ENCODE results near the gene AP2A2. TPM values are rescaled to one million over a fixed set of nuclear protein-coding genes. Genes with fewer than 3 reads are reported as not detected.

AP2A2 gene
- total RNA-seq, 6 experiments from 2014 or later = 41.4 to 66.7 (median 53.8) TPM

GRCh38 chr11:965206-965775, 39.6 kb downstream of the AP2A2 start:
- Histone ChIP-seq H3K4me1 (peaks cover 0 to 18% (median 4%) of the 10 kb centered on the region in 4 donors), H3K36me3 (peaks cover 0 to 15% (median 0%) of the 10 kb centered on the region in 4 donors), H3K27me3 (no peaks in the 10 kb centered on the region), H3K4me3 (no peak overlapping the region), H3K9me3 (no peaks in the 10 kb centered on the region), H3K27ac (no peak overlapping the region)
- ATAC-seq = no peak
- intact Hi-C loops (cut with DNase I) = no loop called here
- 100% methylated on average over 6 of the region's 13 CpGs for WGBS (ENCODE audit: insufficient coverage, low coverage, low lambda C conversion rate, missing lambda C conversion rate)
- TF ChIP-seq CTCF (IDR thresholded peaks at IDR 0.05) (no peak), POLR2A (IDR thresholded peaks at IDR 0.05) (no peak)
- DNase-seq = no peak

GRCh38 chr11:967995-968751, 42.5 kb downstream of the AP2A2 start:
- H3K27ac ChIP-seq = no peak overlapping the region
- intact Hi-C loops (cut with DNase I) = no loop called here
- no peaks in the 10 kb centered on the region for H3K27me3 ChIP-seq
- no peaks in the 10 kb centered on the region for H3K9me3 ChIP-seq
- H3K36me3 ChIP-seq = peaks cover 4 to 29% (median 7%) of the 10 kb centered on the region in 4 donors
- ATAC-seq = no peak
- peaks cover 0 to 18% (median 4%) of the 10 kb centered on the region in 4 donors for H3K4me1 ChIP-seq
- no peak for DNase-seq
- H3K4me3 ChIP-seq = no peak overlapping the region
- 82% methylated on average over 4 of the region's 31 CpGs for WGBS (ENCODE audit: insufficient coverage, low coverage, low lambda C conversion rate, missing lambda C conversion rate)
- TF ChIP-seq CTCF (IDR thresholded peaks at IDR 0.05) (no peak), POLR2A (IDR thresholded peaks at IDR 0.05) (no peak)

GRCh38 chr11:968822-969221, 43.2 kb downstream of the AP2A2 start:
- no peak for DNase-seq
- no peaks in the 10 kb centered on the region for H3K9me3 ChIP-seq
- no peak for TF ChIP-seq POLR2A (IDR thresholded peaks at IDR 0.05)
- intact Hi-C loops (cut with DNase I) = no loop called here
- ATAC-seq = no peak
- H3K4me1 ChIP-seq = peaks cover 0 to 18% (median 4%) of the 10 kb centered on the region in 4 donors
- no peak overlapping the region for H3K4me3 ChIP-seq
- H3K27ac ChIP-seq = no peak overlapping the region
- H3K36me3 ChIP-seq = peaks cover 4 to 36% (median 9%) of the 10 kb centered on the region in 4 donors
- WGBS (ENCODE audit: insufficient coverage, low coverage, low lambda C conversion rate, missing lambda C conversion rate) = 71% methylated on average over 5 of the region's 14 CpGs
- H3K27me3 ChIP-seq = no peaks in the 10 kb centered on the region

- DNase-seq (no peak), ATAC-seq (no peak)
- H3K27ac ChIP-seq = no peak overlapping the region
- TF ChIP-seq POLR2A (IDR thresholded peaks at IDR 0.05) (no peak), CTCF (IDR thresholded peaks at IDR 0.05) (no peak)
- intact Hi-C loops (cut with DNase I) = no loop called here
- no peak overlapping the region for H3K4me3 ChIP-seq
- no peaks in the 10 kb centered on the region for H3K27me3 ChIP-seq
- 80% methylated on average over 4 of the region's 9 CpGs for WGBS (ENCODE audit: insufficient coverage, low coverage, low lambda C conversion rate, missing lambda C conversion rate)
- H3K9me3 ChIP-seq = no peaks in the 10 kb centered on the region
- H3K36me3 ChIP-seq = peaks cover 4 to 37% (median 11%) of the 10 kb centered on the region in 4 donors
- H3K4me1 ChIP-seq = peaks cover 0 to 18% (median 4%) of the 10 kb centered on the region in 4 donors
Observed at GRCh38 chr11:969651-970205, 44.1 kb downstream of the AP2A2 start.
